KOPT-K1 (cell line): ENCODE measurements around the gene SNX20.

Experiments used
- H3K27ac ChIP-seq: fragments of 200-600 bp; sonication (generic); 2 replicates; pipeline ENCODE4 v1.5.1; 2016; ENCODE audit warnings: antibody characterized with exemption, mild to moderate bottlenecking, low read depth, low read length; ENCODE audit not compliant: poor library complexity, severe bottlenecking
- H3K36me3 ChIP-seq: fragments of 200-600 bp; sonication (generic); 2 replicates; pipeline ENCODE4 v1.5.1; 2017; ENCODE audit warnings: antibody characterized with exemption, mild to moderate bottlenecking, low read length, moderate library complexity; ENCODE audit not compliant: insufficient read depth
- H3K9me3 ChIP-seq: fragments of 200-600 bp; sonication (generic); 2 replicates; pipeline ENCODE4 v1.5.1; 2017; ENCODE audit warnings: antibody characterized with exemption, low read length, mild to moderate bottlenecking; ENCODE audit not compliant: insufficient read depth, poor library complexity, severe bottlenecking

The SNX20 gene

DNA sequence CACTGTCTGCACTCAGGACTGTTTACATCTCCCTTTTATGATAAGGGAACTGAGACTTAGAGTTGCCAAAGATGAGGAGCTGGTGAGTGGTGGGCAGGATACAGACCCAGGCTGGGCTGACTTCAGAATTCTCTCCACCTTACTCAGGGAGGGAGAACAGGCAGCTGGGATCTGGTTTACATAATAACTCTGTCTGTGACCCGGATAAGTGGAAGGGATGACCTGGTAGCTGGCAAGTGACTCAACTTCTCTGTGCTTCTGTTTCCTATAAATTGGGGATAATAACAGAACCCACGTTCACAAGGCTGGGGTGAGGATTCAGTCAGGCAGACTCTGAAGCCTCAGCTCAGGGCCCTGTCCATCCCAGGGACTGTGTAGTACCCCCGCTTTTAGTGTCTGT is 2.6 kb downstream of the SNX20 start:
- H3K9me3 ChIP-seq, result peaks cover 4% of the 10 kb centered on the region
- peaks cover 30% of the 10 kb centered on the region; the same call in 1 of the 2 replicates for H3K36me3 ChIP-seq
- no peak overlapping the region for H3K27ac ChIP-seq

DNA sequence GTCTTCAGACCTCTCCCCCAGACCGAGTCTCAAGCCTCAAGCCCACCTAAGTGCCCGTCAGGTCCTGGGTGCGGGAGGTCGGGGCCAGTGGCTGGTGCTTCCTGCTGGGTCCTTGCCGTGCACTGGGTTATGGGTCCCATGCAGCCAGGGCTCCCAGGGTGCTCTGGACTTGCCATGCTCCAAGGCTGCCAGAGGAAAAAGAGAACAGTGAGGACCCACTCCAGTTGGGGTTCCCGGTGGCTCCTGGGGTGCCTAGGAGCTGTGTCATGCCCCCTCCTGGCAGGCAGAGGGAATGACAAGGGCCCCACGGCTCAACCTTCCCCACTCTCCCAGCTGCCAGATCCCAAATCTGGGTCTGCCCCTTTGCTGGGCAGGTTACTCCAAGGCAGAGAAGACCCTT is 3.8 kb downstream of the SNX20 start:
- H3K36me3 ChIP-seq, result peaks cover 42% of the 10 kb centered on the region; the same call in 1 of the 2 replicates
- H3K9me3 ChIP-seq, result peaks cover 16% of the 10 kb centered on the region
- no peak overlapping the region for H3K27ac ChIP-seq

GRCh38 chr16:50676684-50677225 is 4.4 kb downstream of the SNX20 start:
- Histone ChIP-seq H3K27ac (no peak overlapping the region), H3K36me3 (peaks cover 48% of the 10 kb centered on the region; the same call in 1 of the 2 replicates), H3K9me3 (peaks cover 22% of the 10 kb centered on the region)

DNA sequence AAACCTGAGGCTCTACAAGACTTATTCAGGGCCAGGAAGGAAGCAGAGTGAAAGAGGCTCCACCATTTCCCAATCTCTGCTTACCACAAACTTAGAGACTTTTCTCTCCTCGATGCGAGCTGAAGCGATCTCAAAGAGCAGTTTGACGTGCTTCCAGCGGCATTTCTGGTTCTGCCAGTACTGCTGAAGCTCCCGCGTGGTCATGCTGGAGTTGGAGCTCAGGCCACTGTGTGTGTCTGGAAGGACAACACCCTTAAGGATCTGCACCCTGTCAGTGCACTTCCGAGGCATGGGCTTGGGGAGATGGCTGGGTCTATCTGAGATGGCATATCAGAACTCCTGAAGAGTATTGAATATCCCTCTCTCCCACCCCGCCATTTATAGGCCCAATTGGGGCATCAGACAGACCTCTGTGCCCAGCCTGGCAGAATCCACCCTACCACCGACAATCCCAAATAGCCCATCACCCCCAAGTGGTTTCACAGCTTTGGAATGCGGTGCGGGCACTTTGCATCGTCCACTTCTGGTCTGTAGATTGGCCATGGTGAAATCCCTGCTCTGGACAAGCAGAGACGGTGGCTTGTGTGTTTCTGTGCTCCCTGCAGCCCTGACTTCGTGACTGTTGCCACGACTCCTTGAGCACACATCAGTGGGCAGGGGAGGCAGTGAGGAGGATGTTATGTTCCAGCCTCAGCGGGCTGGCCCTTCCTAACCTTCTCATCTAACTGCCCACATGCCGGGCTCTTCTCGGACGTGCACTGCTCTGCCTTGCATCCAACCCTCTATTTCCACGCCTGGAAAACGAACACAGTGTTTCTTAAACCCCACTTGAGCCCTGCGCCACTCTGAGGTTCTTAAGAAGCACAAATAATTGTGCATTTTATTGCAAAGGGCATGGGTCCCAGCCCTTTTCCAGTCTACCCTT is 5.2 kb downstream of the SNX20 start:
- peaks cover 50% of the 10 kb centered on the region; the same call in 1 of the 2 replicates for H3K36me3 ChIP-seq
- no peak overlapping the region for H3K27ac ChIP-seq
- peaks cover 30% of the 10 kb centered on the region for H3K9me3 ChIP-seq

- H3K9me3 ChIP-seq, result peaks cover 30% of the 10 kb centered on the region
- H3K27ac ChIP-seq, result no peak overlapping the region
- H3K36me3 ChIP-seq, result peaks cover 50% of the 10 kb centered on the region; the same call in 1 of the 2 replicates
These were observed 6.3 kb downstream of the SNX20 start for GRCh38 chr16:50674831-50675230.

GRCh38 chr16:50673496-50674275 is 7.4 kb downstream of the SNX20 start:
- no peak overlapping the region for H3K27ac ChIP-seq
- H3K9me3 ChIP-seq, result peaks cover 30% of the 10 kb centered on the region
- peaks cover 50% of the 10 kb centered on the region; the same call in 1 of the 2 replicates for H3K36me3 ChIP-seq

DNA sequence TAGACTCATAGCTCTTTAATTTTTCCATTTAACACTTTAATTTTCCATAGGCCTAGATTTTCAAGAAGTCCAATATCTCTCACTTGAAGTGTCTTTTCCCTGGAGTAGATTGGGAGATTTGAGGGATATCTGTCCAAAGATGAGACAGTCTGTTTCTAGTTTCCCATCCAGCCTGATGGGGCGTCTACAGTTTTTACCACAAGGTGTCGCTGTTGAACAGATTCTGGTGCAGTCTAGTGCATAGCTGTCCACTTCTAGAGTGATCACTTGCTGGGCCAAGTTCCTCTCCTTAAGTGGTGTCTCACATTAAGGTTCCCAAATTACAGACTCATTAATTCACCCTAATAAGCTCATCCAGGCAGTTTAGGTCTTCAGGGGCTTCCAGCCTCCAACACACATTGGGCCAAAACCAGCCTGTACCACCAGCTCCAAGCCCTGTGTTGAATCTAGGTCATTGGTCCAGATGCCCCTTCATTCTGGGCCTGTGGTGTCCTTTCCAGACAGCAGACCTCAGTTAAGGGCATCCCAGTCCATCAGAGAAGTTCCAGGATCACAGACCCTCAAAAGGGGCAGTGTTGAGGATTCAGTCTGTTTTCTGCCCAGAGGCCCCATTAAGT is 9.4 kb downstream of the SNX20 start:
- H3K36me3 ChIP-seq, result peaks cover 47% of the 10 kb centered on the region; the same call in 1 of the 2 replicates
- peaks cover 30% of the 10 kb centered on the region for H3K9me3 ChIP-seq
- no peak overlapping the region for H3K27ac ChIP-seq

DNA sequence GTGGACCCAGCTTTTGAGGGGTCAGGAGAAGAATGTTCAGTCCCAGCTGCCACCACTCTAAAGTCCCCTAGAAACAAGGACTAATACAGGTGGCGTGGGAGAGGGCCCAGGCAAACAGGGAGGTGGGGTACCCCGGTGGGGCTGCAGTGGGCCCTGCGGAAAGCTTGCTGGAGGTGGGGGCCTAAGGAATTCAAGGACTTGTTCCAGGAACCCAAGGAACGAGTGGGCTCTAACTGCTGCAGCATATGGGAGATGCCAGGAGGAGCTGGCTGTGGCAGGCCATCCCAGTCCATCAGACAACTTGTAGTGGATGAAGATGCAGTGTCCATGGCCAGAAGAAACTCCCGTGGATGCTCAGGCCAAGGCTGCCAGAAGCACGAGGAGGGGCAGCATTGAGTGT is 10.6 kb downstream of the SNX20 start:
- peaks cover 34% of the 10 kb centered on the region; the same call in 1 of the 2 replicates for H3K36me3 ChIP-seq
- no peak overlapping the region for H3K27ac ChIP-seq
- peaks cover 30% of the 10 kb centered on the region for H3K9me3 ChIP-seq

DNA sequence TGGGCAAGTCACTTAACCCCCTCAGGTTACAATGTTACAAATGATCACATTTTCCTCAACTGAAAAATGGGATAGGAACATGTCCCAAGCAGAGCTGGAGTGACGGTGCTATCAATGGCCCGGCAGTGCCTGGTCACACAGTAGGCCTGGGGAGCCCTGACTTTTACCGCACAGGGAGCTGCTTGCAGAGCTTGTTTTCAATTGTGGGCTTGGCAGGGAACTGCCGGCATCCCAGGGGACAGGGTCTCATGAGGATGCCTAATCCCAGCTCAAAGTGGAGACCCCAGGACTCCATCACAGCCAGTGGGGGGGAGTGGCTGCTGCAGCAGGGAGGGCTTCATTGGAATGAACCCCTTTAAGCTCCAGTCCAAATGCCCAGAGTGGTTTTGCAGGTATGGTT is 11.4 kb downstream of the SNX20 start:
- peaks cover 28% of the 10 kb centered on the region; the same call in 1 of the 2 replicates for H3K36me3 ChIP-seq
- peaks cover 30% of the 10 kb centered on the region for H3K9me3 ChIP-seq
- no peak overlapping the region for H3K27ac ChIP-seq

DNA sequence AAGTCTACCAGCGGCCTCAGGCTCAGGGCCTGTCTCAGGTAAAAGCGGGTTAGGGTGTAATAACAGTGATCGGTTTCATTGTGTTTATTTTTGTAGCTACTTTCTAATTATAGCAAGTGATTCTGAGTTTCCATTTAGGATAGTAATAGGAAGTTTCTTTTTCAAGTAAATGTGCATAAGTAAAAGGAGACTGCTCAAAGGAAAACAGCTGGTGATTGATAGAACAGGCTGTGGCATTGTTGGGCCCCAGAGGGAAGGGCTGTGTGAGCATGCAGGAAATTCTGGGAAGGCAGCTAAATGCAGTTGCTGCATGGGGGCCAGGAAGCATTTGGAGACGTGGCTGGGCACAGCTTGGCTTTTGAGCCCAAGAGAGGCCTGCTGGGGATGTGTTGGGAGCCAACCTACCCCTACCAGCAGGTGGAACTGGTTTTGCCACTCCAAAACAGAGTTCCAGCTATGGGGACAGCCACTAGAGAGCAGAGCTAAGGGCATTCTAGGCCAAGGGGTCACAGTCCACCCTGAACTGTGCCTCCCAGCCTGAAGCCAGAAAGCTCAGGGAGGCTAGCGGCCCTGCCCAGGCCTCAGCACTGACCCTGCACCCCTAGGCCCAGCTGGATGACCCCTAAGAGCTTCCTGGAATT is 12.6 kb downstream of the SNX20 start:
- H3K9me3 ChIP-seq, result peaks cover 25% of the 10 kb centered on the region
- H3K36me3 ChIP-seq, result peaks cover 19% of the 10 kb centered on the region; the same call in 1 of the 2 replicates
- H3K27ac ChIP-seq, result no peak overlapping the region

DNA sequence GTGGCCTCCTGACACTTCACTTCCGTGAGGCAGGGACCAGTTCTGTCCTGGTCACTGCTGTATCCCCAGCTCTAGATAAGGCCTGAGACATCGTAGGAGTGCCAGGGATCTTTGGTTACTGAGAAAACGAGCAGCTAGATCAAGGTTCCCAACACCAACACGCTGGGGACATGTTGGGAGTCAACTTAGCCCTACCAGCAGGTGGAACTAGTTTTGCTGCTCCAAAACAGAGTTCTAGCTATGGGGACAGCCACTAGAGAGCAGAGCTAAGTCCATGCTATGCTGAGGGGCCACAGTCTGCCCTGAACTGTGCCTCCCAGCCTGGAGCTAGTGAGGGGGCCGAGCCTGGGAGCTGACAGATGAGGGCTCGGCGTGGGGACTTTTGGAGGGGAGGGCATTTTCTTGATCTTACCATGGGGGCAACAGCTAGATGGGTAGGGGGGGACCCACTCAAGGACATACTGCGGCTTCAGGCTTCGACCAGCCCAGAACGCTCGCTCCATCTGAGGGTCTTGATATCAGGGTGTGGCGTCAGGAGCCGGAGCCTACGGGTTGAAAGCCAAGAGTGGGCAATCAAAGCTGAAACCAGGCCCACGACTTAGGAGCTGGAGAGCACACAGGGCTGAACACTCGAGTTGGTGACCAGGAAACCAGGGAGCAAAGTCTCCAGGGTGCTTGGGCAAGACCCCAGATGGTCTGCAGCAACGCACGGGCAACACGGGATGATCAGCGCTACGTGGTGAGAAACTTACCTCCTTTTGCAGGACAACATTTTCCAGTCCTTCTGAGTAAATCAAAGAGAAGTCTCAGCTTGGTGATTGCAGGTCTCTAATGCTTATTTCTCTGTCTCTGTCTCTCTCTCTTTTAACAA is 13.4 kb downstream of the SNX20 start:
- Histone ChIP-seq H3K36me3 (peaks cover 12% of the 10 kb centered on the region; the same call in 1 of the 2 replicates), H3K9me3 (peaks cover 17% of the 10 kb centered on the region), H3K27ac (no peak overlapping the region)

DNA sequence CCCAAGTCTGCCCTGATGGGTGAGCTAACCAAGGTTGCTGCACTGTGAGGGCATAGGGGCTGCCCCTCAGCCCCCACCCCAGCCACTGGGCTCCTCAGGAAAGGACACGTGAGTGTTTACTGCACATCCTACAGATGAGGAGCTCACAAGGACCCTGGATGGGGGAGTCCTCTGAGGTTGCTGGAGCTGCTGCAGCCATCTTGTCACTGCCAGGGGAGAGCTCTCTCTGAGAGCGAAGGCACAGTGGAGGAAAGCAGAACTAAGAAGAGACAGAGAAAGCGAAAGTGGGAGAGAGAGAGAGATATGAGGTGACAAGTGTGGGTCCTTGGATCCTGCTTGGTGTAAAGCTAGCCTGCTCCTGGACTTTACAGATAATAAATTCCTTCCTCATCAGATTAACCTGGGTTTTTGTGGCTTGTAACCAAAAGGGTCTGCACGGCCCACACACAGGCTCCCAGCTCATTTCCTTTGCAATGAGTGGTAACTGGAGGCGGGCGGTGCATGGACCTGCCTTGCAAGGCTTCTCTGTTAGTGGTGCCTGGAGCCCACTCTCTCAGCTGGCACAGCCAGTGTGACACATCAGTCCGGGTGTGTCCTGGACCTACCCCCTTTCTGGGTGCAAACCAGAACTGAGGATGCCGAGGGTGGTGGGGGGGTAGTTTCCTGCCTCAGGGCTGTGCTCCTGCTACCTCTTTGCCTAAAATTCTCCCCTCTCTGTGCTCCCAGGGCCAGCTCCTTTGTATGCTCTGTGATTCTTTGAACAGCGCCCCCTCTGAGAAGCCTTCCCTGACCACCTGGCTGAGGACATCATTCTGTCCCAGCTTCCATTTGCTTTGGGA is 14.2 kb downstream of the SNX20 start:
- Histone ChIP-seq H3K9me3 (peaks cover 9% of the 10 kb centered on the region), H3K36me3 (peaks cover 3% of the 10 kb centered on the region; the same call in 1 of the 2 replicates)

More for the DNA sequence above, 14.2 kb downstream of the SNX20 start:
- H3K27ac ChIP-seq, result no peak overlapping the region
